ENCODE data around the gene FKRP.
"Not testable (repeated sequence)": the region's sequence is repeated elsewhere in the genome, so short reads cannot be mapped to it uniquely, and the experiment has no call there.

Gene FKRP

GRCh38 chr19:46761418-46761831 is 15.6 kb downstream of the FKRP start:
- H3K27me3 ChIP-seq (ENCODE audit: insufficient read depth, poor library complexity, severe bottlenecking) = no peaks in the 10 kb centered on the region
- no peak overlapping the region for H3K4me3 ChIP-seq (ENCODE audit: severe bottlenecking)
- H3K4me1 ChIP-seq (ENCODE audit: insufficient read depth, poor library complexity, severe bottlenecking) = peaks cover 32% of the 10 kb centered on the region
- no peak for TF ChIP-seq CTCF (IDR thresholded peaks at IDR 0.05; ENCODE audit: poor library complexity, severe bottlenecking)
- H3K9me3 ChIP-seq (ENCODE audit: severe bottlenecking) = no peaks in the 10 kb centered on the region
- no peak for ATAC-seq (ENCODE audit: low read depth)
- no peak for DNase-seq (ENCODE audit: low spot score)
- H3K27ac ChIP-seq (ENCODE audit: poor library complexity, severe bottlenecking) = peak overlapping the region; percentile 81
- no peaks in the 10 kb centered on the region for H3K36me3 ChIP-seq (ENCODE audit: low read depth)

- DNase-seq (ENCODE audit: low spot score) (no peak), ATAC-seq (ENCODE audit: low read depth) (peak; percentile 73)
- H3K27me3 ChIP-seq (ENCODE audit: insufficient read depth, poor library complexity, severe bottlenecking) = no peaks in the 10 kb centered on the region
- no peaks in the 10 kb centered on the region for H3K36me3 ChIP-seq (ENCODE audit: low read depth)
- H3K9me3 ChIP-seq (ENCODE audit: severe bottlenecking) = no peaks in the 10 kb centered on the region
- peak overlapping the region; percentile 81 for H3K27ac ChIP-seq (ENCODE audit: poor library complexity, severe bottlenecking)
- H3K4me1 ChIP-seq (ENCODE audit: insufficient read depth, poor library complexity, severe bottlenecking) = peaks cover 32% of the 10 kb centered on the region
- H3K4me3 ChIP-seq (ENCODE audit: severe bottlenecking) = no peak overlapping the region
- no peak for TF ChIP-seq CTCF (IDR thresholded peaks at IDR 0.05; ENCODE audit: poor library complexity, severe bottlenecking)
Measured at GRCh38 chr19:46762245-46762890, 16.5 kb downstream of the FKRP start.

- no peak overlapping the region for H3K4me3 ChIP-seq (ENCODE audit: severe bottlenecking)
- peaks cover 29% of the 10 kb centered on the region for H3K4me1 ChIP-seq (ENCODE audit: insufficient read depth, poor library complexity, severe bottlenecking)
- DNase-seq (ENCODE audit: low spot score) = no peak
- no peak for TF ChIP-seq CTCF (IDR thresholded peaks at IDR 0.05; ENCODE audit: poor library complexity, severe bottlenecking)
- H3K27me3 ChIP-seq (ENCODE audit: insufficient read depth, poor library complexity, severe bottlenecking) = no peaks in the 10 kb centered on the region
- H3K36me3 ChIP-seq (ENCODE audit: low read depth) = no peaks in the 10 kb centered on the region
- no peaks in the 10 kb centered on the region for H3K9me3 ChIP-seq (ENCODE audit: severe bottlenecking)
- no peak overlapping the region for H3K27ac ChIP-seq (ENCODE audit: poor library complexity, severe bottlenecking)
- no peak for ATAC-seq (ENCODE audit: low read depth)
Measured at GRCh38 chr19:46764817-46765291, 19.0 kb downstream of the FKRP start.

- no peaks in the 10 kb centered on the region for H3K36me3 ChIP-seq (ENCODE audit: low read depth)
- DNase-seq (ENCODE audit: low spot score) = no peak
- H3K9me3 ChIP-seq (ENCODE audit: severe bottlenecking) = no peaks in the 10 kb centered on the region
- no peak for ATAC-seq (ENCODE audit: low read depth)
- peaks cover 25% of the 10 kb centered on the region for H3K4me1 ChIP-seq (ENCODE audit: insufficient read depth, poor library complexity, severe bottlenecking)
- TF ChIP-seq CTCF (IDR thresholded peaks at IDR 0.05; ENCODE audit: poor library complexity, severe bottlenecking) = peak; percentile 60
- no peak overlapping the region for H3K27ac ChIP-seq (ENCODE audit: poor library complexity, severe bottlenecking)
- H3K4me3 ChIP-seq (ENCODE audit: severe bottlenecking) = no peak overlapping the region
- H3K27me3 ChIP-seq (ENCODE audit: insufficient read depth, poor library complexity, severe bottlenecking) = no peaks in the 10 kb centered on the region
Measured at GRCh38 chr19:46766569-46767317, 20.9 kb downstream of the FKRP start.

- not testable (repeated sequence) for H3K4me3 ChIP-seq (ENCODE audit: severe bottlenecking); H3K36me3 ChIP-seq (ENCODE audit: low read depth); H3K4me1 ChIP-seq (ENCODE audit: insufficient read depth, poor library complexity, severe bottlenecking); H3K9me3 ChIP-seq (ENCODE audit: severe bottlenecking); H3K27me3 ChIP-seq (ENCODE audit: insufficient read depth, poor library complexity, severe bottlenecking); DNase-seq (ENCODE audit: low spot score); H3K27ac ChIP-seq (ENCODE audit: poor library complexity, severe bottlenecking); ATAC-seq (ENCODE audit: low read depth)
Measured at GRCh38 chr19:46768746-46769145, 22.9 kb downstream of the FKRP start.
